Measurements from ENCODE around the gene SEMA4D.

The SEMA4D gene

DNA sequence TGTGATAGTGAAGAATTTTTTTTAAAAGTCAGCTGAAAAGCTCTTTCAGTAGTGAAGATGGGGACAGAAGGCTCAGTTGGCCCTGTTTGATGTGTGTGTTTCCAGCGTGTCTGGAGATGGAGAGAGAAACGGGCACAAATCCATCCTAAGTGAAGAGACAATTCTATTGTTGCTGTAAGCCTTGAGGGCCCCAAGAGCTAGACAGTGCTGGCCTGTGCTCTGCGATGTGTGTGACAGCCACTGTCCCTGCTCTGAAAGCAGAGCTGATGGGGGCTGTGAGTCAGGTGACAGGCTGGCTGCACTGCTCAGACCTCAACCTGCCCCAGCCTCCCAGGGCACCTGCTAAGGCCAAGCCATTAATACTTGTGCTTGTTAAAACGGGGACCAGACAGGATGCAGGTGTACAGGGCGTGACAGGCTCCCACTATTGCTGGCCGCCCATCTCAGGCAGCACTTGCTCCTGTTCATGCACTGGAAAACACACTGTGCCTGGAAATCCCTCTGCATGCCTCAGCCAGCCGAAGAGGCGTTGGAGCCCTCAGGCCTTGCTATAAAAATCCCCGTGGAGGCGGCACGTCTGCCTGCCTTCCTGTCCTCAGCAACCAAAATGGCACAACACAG, 44.6 kb upstream of the SEMA4D start:
- no peak for TF ChIP-seq TCF12 (IDR thresholded peaks at IDR 0.05; ENCODE audit: low read depth)

DNA sequence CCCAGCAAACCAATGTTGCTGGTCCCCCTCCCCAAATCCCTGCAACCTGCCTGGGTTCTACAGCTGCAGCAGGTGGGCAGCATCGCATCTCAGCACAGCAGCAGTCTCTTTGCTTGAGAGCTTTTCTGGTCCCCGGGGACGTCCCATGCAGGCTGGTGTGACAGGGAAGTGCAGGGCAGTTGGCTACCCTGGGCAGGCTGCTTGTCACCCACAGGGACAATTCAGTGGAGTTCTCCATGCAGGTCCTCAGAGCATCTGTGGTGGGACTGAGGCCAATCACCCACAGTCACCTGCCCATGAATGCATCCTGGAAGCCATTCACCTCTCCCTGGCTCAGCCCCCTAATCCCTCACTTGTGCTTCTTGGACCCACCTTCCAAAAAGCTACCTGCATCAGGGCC, 43.9 kb upstream of the SEMA4D start:
- TF ChIP-seq EGR1 (IDR thresholded peaks at IDR 0.05) (no peak), TAF1 (IDR thresholded peaks at IDR 0.05; ENCODE audit: low read depth) (no peak), NFIC (IDR thresholded peaks at IDR 0.05) (no peak), TEAD4 (IDR thresholded peaks at IDR 0.05) (no peak), TCF12 (IDR thresholded peaks at IDR 0.05; ENCODE audit: low read depth) (no peak), RAD21 (IDR thresholded peaks at IDR 0.05; ENCODE audit: low read depth) (no peak), ZBTB7A (IDR thresholded peaks at IDR 0.05; ENCODE audit: low read depth) (no peak), EP300 (IDR thresholded peaks at IDR 0.05; ENCODE audit: borderline replicate concordance) (no peak), CEBPB (IDR thresholded peaks at IDR 0.05) (no peak), FOXM1 (IDR thresholded peaks at IDR 0.05; ENCODE audit: borderline replicate concordance, low read depth) (no peak), CREB1 (IDR thresholded peaks at IDR 0.05; ENCODE audit: low read depth) (no peak), YY1 (IDR thresholded peaks at IDR 0.05; ENCODE audit: low read depth) (no peak)
- TF ChIP-seq, protein P1, sequence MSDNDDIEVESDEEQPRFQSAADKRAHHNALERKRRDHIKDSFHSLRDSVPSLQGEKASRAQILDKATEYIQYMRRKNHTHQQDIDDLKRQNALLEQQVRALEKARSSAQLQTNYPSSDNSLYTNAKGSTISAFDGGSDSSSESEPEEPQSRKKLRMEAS (IDR thresholded peaks at IDR 0.05): no peak
- TF ChIP-seq, protein P2, sequence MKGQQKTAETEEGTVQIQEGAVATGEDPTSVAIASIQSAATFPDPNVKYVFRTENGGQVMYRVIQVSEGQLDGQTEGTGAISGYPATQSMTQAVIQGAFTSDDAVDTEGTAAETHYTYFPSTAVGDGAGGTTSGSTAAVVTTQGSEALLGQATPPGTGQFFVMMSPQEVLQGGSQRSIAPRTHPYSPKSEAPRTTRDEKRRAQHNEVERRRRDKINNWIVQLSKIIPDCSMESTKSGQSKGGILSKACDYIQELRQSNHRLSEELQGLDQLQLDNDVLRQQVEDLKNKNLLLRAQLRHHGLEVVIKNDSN (IDR thresholded peaks at IDR 0.05): no peak
- TF ChIP-seq, protein P3, sequence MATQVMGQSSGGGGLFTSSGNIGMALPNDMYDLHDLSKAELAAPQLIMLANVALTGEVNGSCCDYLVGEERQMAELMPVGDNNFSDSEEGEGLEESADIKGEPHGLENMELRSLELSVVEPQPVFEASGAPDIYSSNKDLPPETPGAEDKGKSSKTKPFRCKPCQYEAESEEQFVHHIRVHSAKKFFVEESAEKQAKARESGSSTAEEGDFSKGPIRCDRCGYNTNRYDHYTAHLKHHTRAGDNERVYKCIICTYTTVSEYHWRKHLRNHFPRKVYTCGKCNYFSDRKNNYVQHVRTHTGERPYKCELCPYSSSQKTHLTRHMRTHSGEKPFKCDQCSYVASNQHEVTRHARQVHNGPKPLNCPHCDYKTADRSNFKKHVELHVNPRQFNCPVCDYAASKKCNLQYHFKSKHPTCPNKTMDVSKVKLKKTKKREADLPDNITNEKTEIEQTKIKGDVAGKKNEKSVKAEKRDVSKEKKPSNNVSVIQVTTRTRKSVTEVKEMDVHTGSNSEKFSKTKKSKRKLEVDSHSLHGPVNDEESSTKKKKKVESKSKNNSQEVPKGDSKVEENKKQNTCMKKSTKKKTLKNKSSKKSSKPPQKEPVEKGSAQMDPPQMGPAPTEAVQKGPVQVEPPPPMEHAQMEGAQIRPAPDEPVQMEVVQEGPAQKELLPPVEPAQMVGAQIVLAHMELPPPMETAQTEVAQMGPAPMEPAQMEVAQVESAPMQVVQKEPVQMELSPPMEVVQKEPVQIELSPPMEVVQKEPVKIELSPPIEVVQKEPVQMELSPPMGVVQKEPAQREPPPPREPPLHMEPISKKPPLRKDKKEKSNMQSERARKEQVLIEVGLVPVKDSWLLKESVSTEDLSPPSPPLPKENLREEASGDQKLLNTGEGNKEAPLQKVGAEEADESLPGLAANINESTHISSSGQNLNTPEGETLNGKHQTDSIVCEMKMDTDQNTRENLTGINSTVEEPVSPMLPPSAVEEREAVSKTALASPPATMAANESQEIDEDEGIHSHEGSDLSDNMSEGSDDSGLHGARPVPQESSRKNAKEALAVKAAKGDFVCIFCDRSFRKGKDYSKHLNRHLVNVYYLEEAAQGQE (IDR thresholded peaks at IDR 0.05; ENCODE audit: low read depth): no peak

DNA sequence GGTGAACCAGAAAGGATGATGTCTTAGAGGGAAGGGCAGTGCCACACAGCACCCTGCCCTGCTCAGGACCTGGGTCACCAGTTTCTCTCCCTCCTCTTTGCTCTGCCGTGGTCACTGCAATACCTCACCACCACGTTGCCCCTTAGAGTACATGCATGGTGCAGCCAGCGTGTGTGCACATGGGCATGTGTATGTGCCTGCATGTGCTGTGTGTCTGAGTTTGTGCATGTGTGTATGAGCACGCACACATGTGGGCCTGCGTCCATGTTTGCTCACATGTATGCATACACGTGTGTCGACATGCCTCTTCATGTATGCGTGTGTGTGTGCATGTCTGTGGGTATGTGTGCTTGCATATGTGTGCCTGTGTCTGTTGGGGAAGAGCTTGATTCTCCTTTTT, 41.5 kb upstream of the SEMA4D start:
- no peak for TF ChIP-seq ZBTB7A (IDR thresholded peaks at IDR 0.05; ENCODE audit: low read depth)

DNA sequence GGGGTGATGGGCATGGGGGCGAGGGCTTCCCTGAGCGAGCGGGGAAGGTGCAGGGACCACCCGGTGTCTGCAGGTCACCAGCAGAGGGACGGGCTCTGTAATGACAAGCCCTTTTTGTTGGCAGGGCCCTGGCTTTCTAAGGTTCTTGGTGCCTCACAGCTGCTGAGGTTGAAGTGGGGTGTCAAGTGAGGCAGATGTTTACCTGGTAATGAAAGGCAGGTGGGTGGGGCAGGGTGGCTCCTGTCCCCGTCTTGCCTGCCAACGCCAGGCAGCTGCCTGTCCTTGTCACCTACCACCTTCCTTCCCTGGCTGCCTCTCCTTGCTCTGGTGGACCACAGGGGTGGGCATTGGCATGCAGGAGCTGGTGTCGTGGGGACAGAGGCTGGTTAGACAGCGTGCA, 41.0 kb upstream of the SEMA4D start:
- TF ChIP-seq RAD21 (IDR thresholded peaks at IDR 0.05; ENCODE audit: low read depth) (no peak), NFIC (IDR thresholded peaks at IDR 0.05) (no peak), CREB1 (IDR thresholded peaks at IDR 0.05; ENCODE audit: low read depth) (no peak), EP300 (IDR thresholded peaks at IDR 0.05; ENCODE audit: borderline replicate concordance) (no peak), CEBPB (IDR thresholded peaks at IDR 0.05) (no peak), FOXM1 (IDR thresholded peaks at IDR 0.05; ENCODE audit: borderline replicate concordance, low read depth) (no peak), EGR1 (IDR thresholded peaks at IDR 0.05) (no peak), TEAD4 (IDR thresholded peaks at IDR 0.05) (no peak), ZBTB7A (IDR thresholded peaks at IDR 0.05; ENCODE audit: low read depth) (no peak), TAF1 (IDR thresholded peaks at IDR 0.05; ENCODE audit: low read depth) (no peak), YY1 (IDR thresholded peaks at IDR 0.05; ENCODE audit: low read depth) (no peak), TCF12 (IDR thresholded peaks at IDR 0.05; ENCODE audit: low read depth) (no peak)
- TF ChIP-seq, protein P2 (IDR thresholded peaks at IDR 0.05): no peak
- TF ChIP-seq, protein P1 (IDR thresholded peaks at IDR 0.05): no peak
- TF ChIP-seq, protein P3 (IDR thresholded peaks at IDR 0.05; ENCODE audit: low read depth): no peak

DNA sequence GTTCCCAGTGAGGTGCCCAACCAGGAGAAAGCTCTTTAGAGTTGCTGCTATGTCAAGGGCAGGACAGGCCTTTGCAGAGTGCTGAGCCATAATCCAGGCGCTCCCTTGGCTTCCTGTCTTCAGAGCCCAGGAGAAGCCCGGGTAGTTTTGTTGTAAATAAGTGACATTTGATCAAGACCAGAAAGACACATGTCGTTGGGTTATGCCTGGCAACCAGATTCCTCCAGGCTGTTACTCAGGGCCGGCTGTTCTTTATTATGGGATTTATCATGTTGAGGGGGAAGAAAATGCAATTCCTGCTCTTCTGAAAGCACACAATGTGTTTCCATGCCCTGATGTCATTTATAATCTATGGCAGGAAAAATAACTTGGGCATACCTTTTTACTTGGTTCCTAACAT, 39.3 kb upstream of the SEMA4D start:
- no peak for TF ChIP-seq YY1 (IDR thresholded peaks at IDR 0.05; ENCODE audit: low read depth)
- TF ChIP-seq, protein P1 (IDR thresholded peaks at IDR 0.05): no peak
- no peak for TF ChIP-seq CREB1 (IDR thresholded peaks at IDR 0.05; ENCODE audit: low read depth)
- no peak for TF ChIP-seq CEBPB (IDR thresholded peaks at IDR 0.05)
- no peak for TF ChIP-seq TAF1 (IDR thresholded peaks at IDR 0.05; ENCODE audit: low read depth)
- TF ChIP-seq ZBTB7A (IDR thresholded peaks at IDR 0.05; ENCODE audit: low read depth): no peak
- no peak for TF ChIP-seq EP300 (IDR thresholded peaks at IDR 0.05; ENCODE audit: borderline replicate concordance)
- TF ChIP-seq EGR1 (IDR thresholded peaks at IDR 0.05): no peak
- no peak for TF ChIP-seq FOXM1 (IDR thresholded peaks at IDR 0.05; ENCODE audit: borderline replicate concordance, low read depth)
- no peak for TF ChIP-seq TCF12 (IDR thresholded peaks at IDR 0.05; ENCODE audit: low read depth)
- no peak for TF ChIP-seq NFIC (IDR thresholded peaks at IDR 0.05)
- TF ChIP-seq RAD21 (IDR thresholded peaks at IDR 0.05; ENCODE audit: low read depth): no peak
- TF ChIP-seq, protein P3 (IDR thresholded peaks at IDR 0.05; ENCODE audit: low read depth): no peak
- TF ChIP-seq, protein P2 (IDR thresholded peaks at IDR 0.05): no peak
- TF ChIP-seq TEAD4 (IDR thresholded peaks at IDR 0.05): no peak

All from Ishikawa (cell line).